Coronary artery (tissue), 2 donors: ENCODE data around the gene MAPK7.

ENCODE experiments used
- DNase-seq: peaks from one replicate; pipeline ENCODE4 v3.0.0-alpha.2; 2017; ENCODE audit warnings: low spot score
- H3K27ac ChIP-seq, 2 donors: fragments of 200-600 bp; sonication (generic); one replicate each; pipeline ENCODE4 v1.5.1; 2016 to 2019
- H3K4me3 ChIP-seq: fragments of 200-600 bp; sonication (generic); 2 replicates; pipeline ENCODE4 v1.5.1; 2016; ENCODE audit warnings: mild to moderate bottlenecking, moderate library complexity
- CTCF ChIP-seq: fragments of 200-600 bp; sonication (generic); IDR thresholded peaks from one replicate; pipeline ENCODE4 v1.5.1; 2019; ENCODE audit warnings: antibody characterized with exemption

Gene MAPK7

GRCh38 chr17:19388791-19389785 is 10.8 kb downstream of the MAPK7 start:
- no peak overlapping the region for H3K4me3 ChIP-seq
- no peak for TF ChIP-seq CTCF
- H3K27ac ChIP-seq, result peak overlapping the region; percentile 96 to 99
- DNase-seq, result peak; percentile 66

- H3K27ac ChIP-seq, result peak overlapping the region; percentile 96 to 99
- peak; percentile 70 for DNase-seq
- no peak for TF ChIP-seq CTCF
- no peak overlapping the region for H3K4me3 ChIP-seq
Measured at GRCh38 chr17:19390951-19391350, 12.7 kb downstream of the MAPK7 start.

- Histone ChIP-seq H3K4me3 (no peak overlapping the region), H3K27ac (peak overlapping the region; percentile 96 to 99)
- TF ChIP-seq CTCF, result no peak
- DNase-seq, result peak; percentile 46
Measured at GRCh38 chr17:19391432-19391831, 13.1 kb downstream of the MAPK7 start.

GRCh38 chr17:19392303-19392702 is 14.0 kb downstream of the MAPK7 start:
- H3K27ac ChIP-seq, result peak overlapping the region; percentile 96 to 99

GRCh38 chr17:19397556-19398041 is 19.3 kb downstream of the MAPK7 start:
- Histone ChIP-seq H3K4me3 (no peak overlapping the region), H3K27ac (peak overlapping the region; percentile 74 to 82)
- no peak for TF ChIP-seq CTCF
- DNase-seq, result peak; percentile 74

More at GRCh38 chr17:19392303-19392702, 14.0 kb downstream of the MAPK7 start:
- no peak for TF ChIP-seq CTCF
- H3K4me3 ChIP-seq, result no peak overlapping the region
- DNase-seq, result peak; percentile 58

- peak; percentile 80 for DNase-seq
- TF ChIP-seq CTCF, result no peak
- Histone ChIP-seq H3K4me3 (no peak overlapping the region), H3K27ac (peak overlapping the region; percentile 74 to 82)
Measured at GRCh38 chr17:19398301-19399181, 20.2 kb downstream of the MAPK7 start.
